ENCODE measurements around the gene OVCH1. TPM values are rescaled to one million over a fixed set of nuclear protein-coding genes. Genes with fewer than 3 reads are reported as not detected.

The OVCH1 gene
- total RNA-seq, 2 experiments from 2014 or later: not detected

- ATAC-seq (ENCODE audit: poor library complexity): no peak
- TF ChIP-seq CTCF (IDR thresholded peaks at IDR 0.05): no peak
- H3K4me3 ChIP-seq (ENCODE audit: low read length): no peak overlapping the region
- Mint-ChIP-seq H3K4me1 (ENCODE audit: low read depth) (no peaks in the 10 kb centered on the region), H3K27me3 (peaks cover 21% of the 10 kb centered on the region), H3K36me3 (ENCODE audit: low read depth) (no peaks in the 10 kb centered on the region), H3K4me3 (no peak overlapping the region), H3K9me3 (no peaks in the 10 kb centered on the region), H3K27ac (no peak overlapping the region)
- H3K27ac ChIP-seq (ENCODE audit: low read depth in 1 of 2, low read length in 2 of 2): no peak overlapping the region
- no peaks in the 10 kb centered on the region for H3K9me3 ChIP-seq (ENCODE audit: control insufficient read depth in 1 of 2, insufficient read depth in 1 of 2, low read length in 2 of 2)
- no peaks in the 10 kb centered on the region for H3K27me3 ChIP-seq (ENCODE audit: control insufficient read depth in 1 of 2, insufficient read depth in 2 of 2, low read length in 2 of 2)
- intact Hi-C loops (cut with DNase I, micrococcal nuclease): loop anchor here (2.0 to 10.0 kb wide), 5 partner anchors 48 to 345 kb away; partner anchors contain the start of gene ERGIC2 (in 2 of the 2)
- H3K36me3 ChIP-seq (ENCODE audit: insufficient read depth, low read length): no peaks in the 10 kb centered on the region
- H3K4me1 ChIP-seq (ENCODE audit: insufficient read depth, low read length): no peaks in the 10 kb centered on the region
- peak in 1 of 14 experiments; percentile 0 for DNase-seq
- POLR2A ChIA-PET: no interaction called here
- CTCF ChIA-PET: no interaction called here
Measured at GRCh38 chr12:29429999-29430715, 67.3 kb downstream of the OVCH1 start.

- no peak overlapping the region for H3K27ac ChIP-seq (ENCODE audit: low read depth in 1 of 2, low read length in 2 of 2)
- H3K36me3 ChIP-seq (ENCODE audit: insufficient read depth, low read length): no peaks in the 10 kb centered on the region
- no peaks in the 10 kb centered on the region for H3K9me3 ChIP-seq (ENCODE audit: control insufficient read depth in 1 of 2, insufficient read depth in 1 of 2, low read length in 2 of 2)
- no peak overlapping the region for H3K27ac Mint-ChIP-seq
- DNase-seq (peak in 3 of 14 experiments; percentile 16 to 56 (median 50)), ATAC-seq (ENCODE audit: poor library complexity) (no peak)
- H3K27me3 ChIP-seq (ENCODE audit: control insufficient read depth in 1 of 2, insufficient read depth in 2 of 2, low read length in 2 of 2): no peaks in the 10 kb centered on the region
- no peak overlapping the region for H3K4me3 Mint-ChIP-seq
- H3K4me1 ChIP-seq (ENCODE audit: insufficient read depth, low read length): no peaks in the 10 kb centered on the region
- H3K9me3 Mint-ChIP-seq: no peaks in the 10 kb centered on the region
- intact Hi-C loops (cut with DNase I, micrococcal nuclease): loop anchor here (2.0 to 10.0 kb wide), 5 partner anchors 46 to 344 kb away; partner anchors contain the start of gene ERGIC2 (in 2 of the 2)
- H3K36me3 Mint-ChIP-seq (ENCODE audit: low read depth): no peaks in the 10 kb centered on the region
- ChIA-PET CTCF (interaction anchor here (0.5 kb wide), 1 partner anchor 12 kb away, joined by 3 read pairs; no protein-coding TSS in a partner anchor), POLR2A (interaction anchor here (2.3 kb wide), 1 partner anchor 47 kb away, joined by 10 read pairs; the partner anchor contains the start of gene ERGIC2)
- no peaks in the 10 kb centered on the region for H3K4me1 Mint-ChIP-seq (ENCODE audit: low read depth)
- TF ChIP-seq CTCF (IDR thresholded peaks at IDR 0.05): no peak
- H3K27me3 Mint-ChIP-seq: peaks cover 21% of the 10 kb centered on the region
- H3K4me3 ChIP-seq (ENCODE audit: low read length): no peak overlapping the region
Measured at GRCh38 chr12:29428633-29429032, 68.9 kb downstream of the OVCH1 start.

- Mint-ChIP-seq H3K9me3 (no peaks in the 10 kb centered on the region), H3K36me3 (ENCODE audit: low read depth) (no peaks in the 10 kb centered on the region), H3K27me3 (peaks cover 22% of the 10 kb centered on the region), H3K4me3 (no peak overlapping the region), H3K4me1 (ENCODE audit: low read depth) (no peaks in the 10 kb centered on the region), H3K27ac (no peak overlapping the region)
- DNase-seq: peak in 5 of 14 experiments; percentile 1 to 47 (median 35)
- H3K4me3 ChIP-seq (ENCODE audit: low read length): no peak overlapping the region
- no peaks in the 10 kb centered on the region for H3K4me1 ChIP-seq (ENCODE audit: insufficient read depth, low read length)
- ATAC-seq (ENCODE audit: poor library complexity): peak; percentile 74
- POLR2A ChIA-PET: interaction anchor here (2.3 kb wide), 1 partner anchor 47 kb away, joined by 10 read pairs; the partner anchor contains the start of gene ERGIC2
- intact Hi-C loops (cut with DNase I, micrococcal nuclease): loop anchor here (2.0 to 10.0 kb wide), 5 partner anchors 46 to 343 kb away; partner anchors contain the start of gene ERGIC2 (in 2 of the 2)
- H3K27ac ChIP-seq (ENCODE audit: low read depth in 1 of 2, low read length in 2 of 2): no peak overlapping the region
- CTCF ChIA-PET: interaction anchor here (1.7 kb wide), 1 partner anchor 47 kb away, joined by 4 read pairs; the partner anchor contains the start of gene ERGIC2
- H3K36me3 ChIP-seq (ENCODE audit: insufficient read depth, low read length): no peaks in the 10 kb centered on the region
- no peaks in the 10 kb centered on the region for H3K9me3 ChIP-seq (ENCODE audit: control insufficient read depth in 1 of 2, insufficient read depth in 1 of 2, low read length in 2 of 2)
- TF ChIP-seq CTCF (IDR thresholded peaks at IDR 0.05): peak; percentile 63
- H3K27me3 ChIP-seq (ENCODE audit: control insufficient read depth in 1 of 2, insufficient read depth in 2 of 2, low read length in 2 of 2): no peaks in the 10 kb centered on the region
Measured at GRCh38 chr12:29427964-29428363, 69.5 kb downstream of the OVCH1 start.

Data from CD4-positive, alpha-beta T cell (primary cell).